Thyroid gland (tissue), 4 donors: ENCODE data around the gene PFN4. TPM values are rescaled to one million over a fixed set of nuclear protein-coding genes. Genes with fewer than 3 reads are reported as not detected.

Source experiments
- DNase-seq, 2 donors: peaks; one replicate each; pipeline ENCODE4 v3.0.0-alpha.2; 2019
- H3K27ac ChIP-seq, 3 donors: fragments of 200-600 bp; sonication (generic); 1 replicate in 2 of 3; 2 replicates in 1 of 3; pipeline ENCODE4 v1.5.1; 2016 to 2019; ENCODE audit warnings: mild to moderate bottlenecking in 1 of 3, moderate library complexity in 1 of 3
- H3K27me3 ChIP-seq: fragments of 200-600 bp; sonication (generic); one replicate; pipeline ENCODE4 v1.5.1; 2019
- H3K36me3 ChIP-seq, 2 donors: fragments of 200-600 bp; sonication (generic); one replicate each; pipeline ENCODE4 v1.5.1; 2016 to 2019
- H3K4me1 ChIP-seq, 2 donors: fragments of 200-600 bp; sonication (generic); one replicate each; pipeline ENCODE4 v1.5.1; 2017 to 2019
- H3K4me3 ChIP-seq, 3 donors: fragments of 200-600 bp; sonication (generic); replicated peaks in 1 of 3; 1 replicate in 2 of 3; 2 replicates in 1 of 3; pipeline ENCODE4 v1.5.1; 2016; ENCODE audit warnings: mild to moderate bottlenecking in 1 of 3
- H3K9me3 ChIP-seq: fragments of 200-600 bp; sonication (generic); one replicate; pipeline ENCODE4 v1.5.1; 2017
- CTCF ChIP-seq, 6 experiments: fragments of 200-600 bp in 3 of 6; fragments of 450-650 bp in 3 of 6; sonication (generic) in 3 of 6; IDR thresholded peaks; one replicate each; pipeline ENCODE4 v1.5.1; 2016 to 2019; ENCODE audit warnings: antibody characterized with exemption in 6 of 6, mild to moderate bottlenecking in 2 of 6, inconsistent platforms in 1 of 6, moderate library complexity in 1 of 6
- POLR2A ChIP-seq, 2 donors: fragments of 450-650 bp; IDR thresholded peaks; one replicate each; pipeline ENCODE4 v1.6.1; 2017; ENCODE audit warnings: antibody characterized with exemption in 2 of 2, mild to moderate bottlenecking in 2 of 2, moderate library complexity in 1 of 2
- WGBS, 2 donors: methylation state at CpG; one replicate each; pipeline ENCODE4 v1.1.5; 2017; 5-methylcytosine and 5-hydroxymethylcytosine counted together
- intact Hi-C: fragments of 100-400 bp; cut with DNase I; formaldehyde crosslinking; loops from one replicate; pipeline ENCODE4 v1.15.1; 2023
- total RNA-seq, 4 donors: library from RNA; depleted of rRNA; stranded (reverse); fragments of >200 nt; gene quantifications; one replicate each; pipeline ENCODE4 v1.2.3, GENCODE V29; 2016

Gene PFN4
- total RNA-seq, 4 donors from 2014 or later, result 1.0 to 3.5 (median 2.0) TPM; not detected in 1

GRCh38 chr2:24076849-24077534, 46.1 kb downstream of the PFN4 start:
- Histone ChIP-seq H3K36me3 (peaks cover 0 to 12% of the 10 kb centered on the region in 2 donors), H3K9me3 (no peaks in the 10 kb centered on the region), H3K27me3 (no peaks in the 10 kb centered on the region), H3K4me1 (peaks cover 3 to 30% of the 10 kb centered on the region in 2 donors), H3K4me3 (peak overlapping the region; percentile 18 to 75 (median 63)), H3K27ac (peak overlapping the region; percentile 86 to 91 (median 91))
- intact Hi-C loops, result loop anchor here (10.0 kb wide), 1 partner anchor 142 kb away; no protein-coding TSS in a partner anchor
- DNase-seq, result no peak
- 4 to 7% methylated on average over 33 to 35 of the region's 41 CpGs for WGBS, 2 donors
- TF ChIP-seq POLR2A (IDR thresholded peaks at IDR 0.05) (peak in 1 of 2 donors; percentile 69), CTCF (IDR thresholded peaks at IDR 0.05) (no peak)

- WGBS, 2 donors, result 1 to 2% methylated on average over 55 to 58 of the region's 64 CpGs
- intact Hi-C loops, result loop anchor here (10.0 kb wide), 1 partner anchor 141 kb away; no protein-coding TSS in a partner anchor
These were observed 47.0 kb downstream of the PFN4 start, which contains the start of gene SF3B6 for GRCh38 chr2:24075915-24076848. TSS of gene SF3B6 (minus strand) at chr2:24076326. CDS start at chr2:24076229, 97 bp downstream.

GRCh38 chr2:24075259-24075658, 47.9 kb downstream of the PFN4 start:
- Histone ChIP-seq H3K4me1 (peaks cover 3 to 20% of the 10 kb centered on the region in 2 donors), H3K36me3 (peaks cover 0 to 13% of the 10 kb centered on the region in 2 donors), H3K9me3 (no peaks in the 10 kb centered on the region), H3K4me3 (peak overlapping the region in 2 of 3 donors; percentile 63 to 79), H3K27me3 (no peaks in the 10 kb centered on the region), H3K27ac (peak overlapping the region in 2 of 3 donors; percentile 86 to 91)
- TF ChIP-seq POLR2A (IDR thresholded peaks at IDR 0.05) (no peak), CTCF (IDR thresholded peaks at IDR 0.05) (no peak)
- DNase-seq, result no peak
- intact Hi-C loops, result loop anchor here (10.0 kb wide), 1 partner anchor 140 kb away; no protein-coding TSS in a partner anchor
- 61 to 67% methylated on average over 5 of the region's 5 CpGs for whole genome bisulfite sequencing, 2 donors

More at GRCh38 chr2:24075915-24076848, 47.0 kb downstream of the PFN4 start, which contains the start of gene SF3B6:
- Histone ChIP-seq H3K27ac (peak within 1 kb of the TSS; percentile 86 to 91 (median 91)), H3K9me3 (no peaks in the 10 kb centered on the region), H3K4me3 (peak within 1 kb of the TSS; percentile 63 to 94 (median 79)), H3K4me1 (peaks cover 3 to 29% of the 10 kb centered on the region in 2 donors), H3K27me3 (no peaks in the 10 kb centered on the region), H3K36me3 (peaks cover 0 to 12% of the 10 kb centered on the region in 2 donors)
- TF ChIP-seq POLR2A (IDR thresholded peaks at IDR 0.05) (peak in 1 of 2 donors; percentile 80), CTCF (IDR thresholded peaks at IDR 0.05) (peak in 1 of 6 experiments; percentile 6)
- peak; percentile 100 for DNase-seq

GRCh38 chr2:24073816-24074215, 49.3 kb downstream of the PFN4 start:
- intact Hi-C loops, result loop anchor here (10.0 kb wide), 1 partner anchor 139 kb away; no protein-coding TSS in a partner anchor

More at GRCh38 chr2:24073816-24074215, 49.3 kb downstream of the PFN4 start:
- peaks cover 3 to 19% of the 10 kb centered on the region in 2 donors for H3K4me1 ChIP-seq
- no peaks in the 10 kb centered on the region for H3K9me3 ChIP-seq
- H3K27me3 ChIP-seq, result no peaks in the 10 kb centered on the region
- peaks cover 0 to 20% of the 10 kb centered on the region in 2 donors for H3K36me3 ChIP-seq
- WGBS, 2 donors, result 93 to 94% methylated on average over 6 of the region's 6 CpGs
- TF ChIP-seq POLR2A (IDR thresholded peaks at IDR 0.05) (no peak), CTCF (IDR thresholded peaks at IDR 0.05) (no peak)
- H3K27ac ChIP-seq, result no peak overlapping the region
- no peak overlapping the region for H3K4me3 ChIP-seq
- no peak for DNase-seq
